WERI-Rb-1 (cell line): ENCODE data around the gene PTPN23.

ENCODE experiments used
- DNase-seq: peaks from one replicate; pipeline ENCODE4 v3.0.0-alpha.2; 2020
- H3K27ac ChIP-seq: fragments of 250-450 bp; sonication (Bioruptor Pico); 2 replicates; pipeline ENCODE4 v1.5.1; 2020; ENCODE audit warnings: mild to moderate bottlenecking, moderate library complexity
- H3K27me3 ChIP-seq: fragments of 250-450 bp; sonication (Bioruptor Pico); 2 replicates; pipeline ENCODE4 v1.5.1; 2021; ENCODE audit warnings: mild to moderate bottlenecking, low read depth, moderate library complexity; ENCODE audit not compliant: insufficient read depth, severe bottlenecking
- H3K36me3 ChIP-seq: fragments of 250-450 bp; sonication (Bioruptor Pico); 2 replicates; pipeline ENCODE4 v1.5.1; 2020; ENCODE audit warnings: mild to moderate bottlenecking, moderate library complexity
- H3K4me3 ChIP-seq: 2 replicates; pipeline ENCODE4 v1.5.1; 2011; ENCODE audit warnings: low read depth, mild to moderate bottlenecking, control low read depth, low read length
- H3K9me3 ChIP-seq: fragments of 250-450 bp; sonication (Bioruptor Pico); 2 replicates; pipeline ENCODE4 v1.5.1; 2021; ENCODE audit warnings: mild to moderate bottlenecking, moderate library complexity; ENCODE audit not compliant: severe bottlenecking
- CTCF ChIP-seq: IDR thresholded peaks from 2 replicates; pipeline ENCODE4 v1.5.1; 2011; ENCODE audit warnings: low read depth, mild to moderate bottlenecking, control low read depth, inconsistent platforms, low read length

PTPN23 gene

GRCh38 chr3:47410801-47411646 lies 30.2 kb downstream of the PTPN23 start:
- Histone ChIP-seq H3K4me3 (no peak overlapping the region), H3K9me3 (no peaks in the 10 kb centered on the region), H3K27me3 (no peaks in the 10 kb centered on the region), H3K27ac (no peak overlapping the region), H3K36me3 (peaks cover 84% of the 10 kb centered on the region)
- TF ChIP-seq CTCF, result no peak
- DNase-seq, result no peak

- peaks cover 86% of the 10 kb centered on the region for H3K36me3 ChIP-seq
- no peak for TF ChIP-seq CTCF
- no peak overlapping the region for H3K4me3 ChIP-seq
- H3K9me3 ChIP-seq, result no peaks in the 10 kb centered on the region
- H3K27ac ChIP-seq, result no peak overlapping the region
- no peak for DNase-seq
- no peaks in the 10 kb centered on the region for H3K27me3 ChIP-seq
Observed at GRCh38 chr3:47411696-47412452, 31.1 kb downstream of the PTPN23 start.

GRCh38 chr3:47412453-47412756 lies 31.6 kb downstream of the PTPN23 start:
- no peak for TF ChIP-seq CTCF
- Histone ChIP-seq H3K27me3 (no peaks in the 10 kb centered on the region), H3K36me3 (peaks cover 86% of the 10 kb centered on the region), H3K27ac (no peak overlapping the region), H3K9me3 (no peaks in the 10 kb centered on the region), H3K4me3 (no peak overlapping the region)
- DNase-seq, result no peak

- no peaks in the 10 kb centered on the region for H3K27me3 ChIP-seq
- peaks cover 81% of the 10 kb centered on the region for H3K36me3 ChIP-seq
- TF ChIP-seq CTCF, result no peak
- no peak for DNase-seq
- no peak overlapping the region for H3K4me3 ChIP-seq
- H3K27ac ChIP-seq, result no peak overlapping the region
- H3K9me3 ChIP-seq, result no peaks in the 10 kb centered on the region
Observed at GRCh38 chr3:47412842-47413520, 32.2 kb downstream of the PTPN23 start.

- TF ChIP-seq CTCF, result no peak
- peaks cover 78% of the 10 kb centered on the region for H3K36me3 ChIP-seq
- no peak overlapping the region for H3K4me3 ChIP-seq
- H3K27me3 ChIP-seq, result no peaks in the 10 kb centered on the region
- no peak overlapping the region for H3K27ac ChIP-seq
- DNase-seq, result no peak
- H3K9me3 ChIP-seq, result no peaks in the 10 kb centered on the region
Observed at GRCh38 chr3:47413751-47414150, 32.9 kb downstream of the PTPN23 start.
